HG02571 (cell line): ENCODE data around the gene HIPK4.

Experiments used
- ATAC-seq: cut with Tn5 transposase; IDR thresholded peaks from one replicate; pipeline ENCODE4 v1.9.1; 2021; ENCODE audit warnings: mild to moderate bottlenecking, moderate library complexity; ENCODE audit not compliant: unreplicated experiment

HIPK4 gene

GRCh38 chr19:40367577-40368434 lies 22.2 kb downstream of the HIPK4 start:
- ATAC-seq = no peak

- ATAC-seq = no peak
Measured at GRCh38 chr19:40366697-40367561, 23.1 kb downstream of the HIPK4 start.

GRCh38 chr19:40365613-40366401 lies 24.2 kb downstream of the HIPK4 start:
- no peak for ATAC-seq

- ATAC-seq = no peak
Measured at GRCh38 chr19:40365010-40365409, 25.0 kb downstream of the HIPK4 start.

- no peak for ATAC-seq
Measured at GRCh38 chr19:40363069-40363468, 26.9 kb downstream of the HIPK4 start.

GRCh38 chr19:40362160-40362559 lies 27.8 kb downstream of the HIPK4 start:
- ATAC-seq = no peak

- no peak for ATAC-seq
Measured at GRCh38 chr19:40360708-40361241, 29.2 kb downstream of the HIPK4 start.

- ATAC-seq = no peak
Measured at GRCh38 chr19:40360020-40360707, 29.8 kb downstream of the HIPK4 start.

- no peak for ATAC-seq
Measured at GRCh38 chr19:40358773-40359172, 31.2 kb downstream of the HIPK4 start.

GRCh38 chr19:40357640-40358039 lies 32.3 kb downstream of the HIPK4 start:
- no peak for ATAC-seq

GRCh38 chr19:40356681-40357595 lies 33.0 kb downstream of the HIPK4 start:
- ATAC-seq = no peak

- no peak for ATAC-seq
Measured at GRCh38 chr19:40355975-40356680, 33.9 kb downstream of the HIPK4 start.

- no peak for ATAC-seq
Measured at GRCh38 chr19:40348961-40349507, 40.9 kb downstream of the HIPK4 start.

- peak; percentile 96 for ATAC-seq
Measured at GRCh38 chr19:40348125-40348913, 41.7 kb downstream of the HIPK4 start, which contains the start of the genes C19orf47 and PLD3. C19orf47 (minus strand) TSS chr19:40348397; CDS start chr19:40341857, 6,540 bp downstream. PLD3 (plus strand) TSS chr19:40348695; CDS start chr19:40366484, 17,789 bp downstream.

- no peak for ATAC-seq
Measured at GRCh38 chr19:40344422-40344821, 45.6 kb downstream of the HIPK4 start.

GRCh38 chr19:40342644-40343311 lies 47.2 kb downstream of the HIPK4 start:
- no peak for ATAC-seq
